HG02981 (cell line): ENCODE data around the gene CTNS.
A peak's percentile ranks its signal among the peaks of the same experiment; 100 is the strongest.

Experiments used
- ATAC-seq: cut with Tn5 transposase; IDR thresholded peaks from one replicate; pipeline ENCODE4 v1.9.1; 2021; ENCODE audit warnings: mild to moderate bottlenecking, moderate library complexity; ENCODE audit not compliant: unreplicated experiment

The CTNS gene

GRCh38 chr17:3636154-3636907 is at the start of gene CTNS, which contains the start of gene SHPK:
CTNS (plus strand) TSS chr17:3636760; CDS start chr17:3640207, 3,447 bp downstream.
SHPK (minus strand) TSS chr17:3636250; CDS start chr17:3636219, 31 bp downstream.
- peak; percentile 94 for ATAC-seq

- ATAC-seq = no peak
Observed at GRCh38 chr17:3589784-3590183, 46.8 kb upstream of the CTNS start.

GRCh38 chr17:3590231-3590630 is 46.3 kb upstream of the CTNS start:
- no peak for ATAC-seq

- ATAC-seq = no peak
Observed at GRCh38 chr17:3590768-3591167, 45.8 kb upstream of the CTNS start.

GRCh38 chr17:3592216-3592860 is 44.2 kb upstream of the CTNS start:
- ATAC-seq = no peak

GRCh38 chr17:3593384-3593783 is 43.2 kb upstream of the CTNS start:
- no peak for ATAC-seq

GRCh38 chr17:3594051-3594800 is 42.3 kb upstream of the CTNS start:
- ATAC-seq = no peak

GRCh38 chr17:3594976-3595375 is 41.6 kb upstream of the CTNS start:
- no peak for ATAC-seq

- no peak for ATAC-seq
Observed at GRCh38 chr17:3596804-3597464, 39.6 kb upstream of the CTNS start.

GRCh38 chr17:3598078-3598477 is 38.5 kb upstream of the CTNS start:
- no peak for ATAC-seq

- no peak for ATAC-seq
Observed at GRCh38 chr17:3600529-3601205, 35.9 kb upstream of the CTNS start.

GRCh38 chr17:3602499-3602898 is 34.1 kb upstream of the CTNS start:
- ATAC-seq = no peak

- ATAC-seq = no peak
Observed at GRCh38 chr17:3603119-3603869, 33.3 kb upstream of the CTNS start.

- no peak for ATAC-seq
Observed at GRCh38 chr17:3603870-3604259, 32.7 kb upstream of the CTNS start.

GRCh38 chr17:3609689-3610088 is 26.9 kb upstream of the CTNS start:
- no peak for ATAC-seq

GRCh38 chr17:3610523-3610922 is 26.0 kb upstream of the CTNS start:
- ATAC-seq = no peak

GRCh38 chr17:3613124-3613523 is 23.4 kb upstream of the CTNS start:
- ATAC-seq = no peak

GRCh38 chr17:3615160-3615870 is 21.2 kb upstream of the CTNS start:
- no peak for ATAC-seq

GRCh38 chr17:3621146-3621720 is 15.3 kb upstream of the CTNS start:
- ATAC-seq = no peak
